GM20000 (cell line): ENCODE data around the gene UBAC1.
A peak's percentile ranks its signal among the peaks of the same experiment; 100 is the strongest.

ENCODE experiments used
- DNase-seq: peaks from one replicate; pipeline ENCODE4 v3.0.0; 2012; ENCODE audit warnings: low spot score
- TF ChIP-seq, protein P1 (sequence below): IDR thresholded peaks from 2 replicates; pipeline ENCODE4 v1.5.1; 2012; ENCODE audit warnings: mild to moderate bottlenecking, control low read depth; ENCODE audit errors: extremely low read depth, missing control alignments

UBAC1 gene

GRCh38 chr9:135961811-135962695, 880 bp upstream of the UBAC1 start:
- no peak for DNase-seq
- TF ChIP-seq, protein P1, sequence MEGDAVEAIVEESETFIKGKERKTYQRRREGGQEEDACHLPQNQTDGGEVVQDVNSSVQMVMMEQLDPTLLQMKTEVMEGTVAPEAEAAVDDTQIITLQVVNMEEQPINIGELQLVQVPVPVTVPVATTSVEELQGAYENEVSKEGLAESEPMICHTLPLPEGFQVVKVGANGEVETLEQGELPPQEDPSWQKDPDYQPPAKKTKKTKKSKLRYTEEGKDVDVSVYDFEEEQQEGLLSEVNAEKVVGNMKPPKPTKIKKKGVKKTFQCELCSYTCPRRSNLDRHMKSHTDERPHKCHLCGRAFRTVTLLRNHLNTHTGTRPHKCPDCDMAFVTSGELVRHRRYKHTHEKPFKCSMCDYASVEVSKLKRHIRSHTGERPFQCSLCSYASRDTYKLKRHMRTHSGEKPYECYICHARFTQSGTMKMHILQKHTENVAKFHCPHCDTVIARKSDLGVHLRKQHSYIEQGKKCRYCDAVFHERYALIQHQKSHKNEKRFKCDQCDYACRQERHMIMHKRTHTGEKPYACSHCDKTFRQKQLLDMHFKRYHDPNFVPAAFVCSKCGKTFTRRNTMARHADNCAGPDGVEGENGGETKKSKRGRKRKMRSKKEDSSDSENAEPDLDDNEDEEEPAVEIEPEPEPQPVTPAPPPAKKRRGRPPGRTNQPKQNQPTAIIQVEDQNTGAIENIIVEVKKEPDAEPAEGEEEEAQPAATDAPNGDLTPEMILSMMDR = no peak

- peak; percentile 57 for DNase-seq
- TF ChIP-seq, protein P1 = no peak
These were observed 529 bp downstream of the UBAC1 start for GRCh38 chr9:135960411-135961276.

GRCh38 chr9:135959814-135960213, 1.4 kb downstream of the UBAC1 start:
- no peak for DNase-seq
- TF ChIP-seq, protein P1 = no peak

DNA sequence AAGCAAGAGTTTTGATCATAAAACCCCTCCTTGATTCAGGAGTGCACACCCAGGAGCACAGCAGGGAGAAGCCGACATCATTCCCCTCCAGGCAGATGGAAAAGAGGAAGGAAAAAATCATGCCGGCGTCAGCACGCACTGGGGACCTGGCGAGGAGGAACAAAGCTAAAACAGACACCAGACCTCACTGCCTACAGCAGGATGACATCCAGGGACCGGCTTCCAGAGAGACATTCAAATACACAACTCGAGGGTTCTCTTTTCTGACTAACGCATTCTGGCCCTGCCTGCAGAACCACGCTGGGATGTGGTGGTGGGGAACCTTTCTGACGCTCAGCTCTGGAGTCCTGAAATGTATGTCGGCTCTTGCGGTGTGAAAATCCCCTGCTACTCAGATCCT, 2.7 kb downstream of the UBAC1 start:
- TF ChIP-seq, protein P1 = no peak
- DNase-seq = no peak

- DNase-seq = no peak
- TF ChIP-seq, protein P1 = no peak
These were observed 3.7 kb downstream of the UBAC1 start for GRCh38 chr9:135957431-135957830.

DNA sequence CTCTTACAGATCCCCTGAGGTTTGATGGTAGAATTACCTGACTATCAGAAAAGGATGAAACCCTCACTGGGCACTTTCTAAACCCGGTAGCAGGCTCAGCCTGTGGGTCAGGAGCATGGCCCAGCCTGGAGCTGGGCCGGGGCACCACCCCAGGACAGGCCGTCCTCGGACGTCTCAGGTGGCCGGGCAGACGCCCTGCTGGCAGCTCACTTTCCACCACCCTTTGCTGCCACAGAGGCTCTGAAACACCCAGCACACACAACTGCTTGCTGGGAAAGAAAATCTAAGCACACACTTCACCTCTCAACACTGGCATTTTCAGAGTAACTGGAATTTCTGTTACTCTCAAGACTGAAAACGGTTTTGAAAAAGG, 4.4 kb downstream of the UBAC1 start:
- TF ChIP-seq, protein P1 = no peak
- DNase-seq = no peak
